ENCODE measurements around the gene ICOS.

The ICOS gene

GRCh38 chr2:204010628-204011560, 74.3 kb downstream of the ICOS start:
- no peak for DNase-seq (ENCODE audit: low read depth in 3 of 3)
